B cell (primary cell): Measurements from ENCODE around the gene TRIM31.

Experiments
- EZH2 ChIP-seq: IDR thresholded peaks from 2 replicates; pipeline ENCODE4 v1.6.1; 2012; ENCODE audit warnings: borderline replicate concordance, low read depth, mild to moderate bottlenecking, moderate library complexity, low read length; ENCODE audit not compliant: insufficient read depth, poor library complexity, severe bottlenecking
- TF ChIP-seq, protein P1 (sequence below): fragments of 200-600 bp; IDR thresholded peaks from one replicate; pipeline ENCODE4 v1.8.0; 2022; ENCODE audit warnings: antibody characterized with exemption, mild to moderate bottlenecking

DNA sequence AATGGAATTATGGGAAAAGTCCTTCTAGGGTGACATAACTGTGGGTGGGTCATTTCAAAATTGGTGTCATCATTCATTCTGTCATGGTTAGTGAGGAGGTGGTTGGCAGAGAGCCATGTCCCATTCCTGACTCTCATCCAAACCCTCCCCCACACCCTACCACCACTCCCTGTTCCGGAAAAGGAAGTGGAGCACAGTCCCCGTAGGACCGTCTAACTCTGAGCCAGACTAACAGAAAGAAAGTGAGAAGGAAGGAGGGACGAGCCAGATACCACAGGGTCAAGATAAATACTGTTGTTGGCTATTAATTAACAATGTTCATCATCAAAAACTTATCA lies 43.3 kb upstream of the TRIM31 start:
- TF ChIP-seq, protein P1, sequence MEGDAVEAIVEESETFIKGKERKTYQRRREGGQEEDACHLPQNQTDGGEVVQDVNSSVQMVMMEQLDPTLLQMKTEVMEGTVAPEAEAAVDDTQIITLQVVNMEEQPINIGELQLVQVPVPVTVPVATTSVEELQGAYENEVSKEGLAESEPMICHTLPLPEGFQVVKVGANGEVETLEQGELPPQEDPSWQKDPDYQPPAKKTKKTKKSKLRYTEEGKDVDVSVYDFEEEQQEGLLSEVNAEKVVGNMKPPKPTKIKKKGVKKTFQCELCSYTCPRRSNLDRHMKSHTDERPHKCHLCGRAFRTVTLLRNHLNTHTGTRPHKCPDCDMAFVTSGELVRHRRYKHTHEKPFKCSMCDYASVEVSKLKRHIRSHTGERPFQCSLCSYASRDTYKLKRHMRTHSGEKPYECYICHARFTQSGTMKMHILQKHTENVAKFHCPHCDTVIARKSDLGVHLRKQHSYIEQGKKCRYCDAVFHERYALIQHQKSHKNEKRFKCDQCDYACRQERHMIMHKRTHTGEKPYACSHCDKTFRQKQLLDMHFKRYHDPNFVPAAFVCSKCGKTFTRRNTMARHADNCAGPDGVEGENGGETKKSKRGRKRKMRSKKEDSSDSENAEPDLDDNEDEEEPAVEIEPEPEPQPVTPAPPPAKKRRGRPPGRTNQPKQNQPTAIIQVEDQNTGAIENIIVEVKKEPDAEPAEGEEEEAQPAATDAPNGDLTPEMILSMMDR: no peak
- TF ChIP-seq EZH2: no peak
